GM10266 (cell line): ENCODE data around the gene MCM9.
"Not testable (repeated sequence)": the region's sequence is repeated elsewhere in the genome, so short reads cannot be mapped to it uniquely, and the experiment has no call there.

ENCODE experiments used
- DNase-seq: peaks from one replicate; pipeline ENCODE4 v3.0.0; 2012; ENCODE audit errors: extremely low spot score
- CTCF ChIP-seq: IDR thresholded peaks from 2 replicates; pipeline ENCODE4 v1.5.1; 2012; ENCODE audit warnings: mild to moderate bottlenecking, low read depth; ENCODE audit not compliant: control insufficient read depth, insufficient read depth; ENCODE audit errors: missing control alignments

Gene MCM9

GRCh38 chr6:118771253-118771652 lies 163.7 kb downstream of the MCM9 start:
- TF ChIP-seq CTCF, result no peak
- DNase-seq, result no peak

GRCh38 chr6:118770835-118771234 lies 164.1 kb downstream of the MCM9 start:
- TF ChIP-seq CTCF, result no peak
- DNase-seq, result no peak

GRCh38 chr6:118770112-118770788 lies 164.7 kb downstream of the MCM9 start:
- no peak for DNase-seq
- TF ChIP-seq CTCF, result no peak

GRCh38 chr6:118768904-118769325 lies 166.0 kb downstream of the MCM9 start:
- no peak for TF ChIP-seq CTCF
- no peak for DNase-seq

GRCh38 chr6:118768441-118768840 lies 166.5 kb downstream of the MCM9 start:
- DNase-seq, result no peak
- no peak for TF ChIP-seq CTCF

GRCh38 chr6:118765316-118765715 lies 169.6 kb downstream of the MCM9 start:
- not testable (repeated sequence) for DNase-seq

- no peak for TF ChIP-seq CTCF
- no peak for DNase-seq
These were observed 170.2 kb downstream of the MCM9 start for GRCh38 chr6:118764766-118765165.
